ENCODE results near the gene ZPLD1. TPM values are rescaled to one million over a fixed set of nuclear protein-coding genes. Genes with fewer than 3 reads are reported as not detected.

The ZPLD1 gene
- total RNA-seq, 1 experiment from 2014 or later = not detected

DNA sequence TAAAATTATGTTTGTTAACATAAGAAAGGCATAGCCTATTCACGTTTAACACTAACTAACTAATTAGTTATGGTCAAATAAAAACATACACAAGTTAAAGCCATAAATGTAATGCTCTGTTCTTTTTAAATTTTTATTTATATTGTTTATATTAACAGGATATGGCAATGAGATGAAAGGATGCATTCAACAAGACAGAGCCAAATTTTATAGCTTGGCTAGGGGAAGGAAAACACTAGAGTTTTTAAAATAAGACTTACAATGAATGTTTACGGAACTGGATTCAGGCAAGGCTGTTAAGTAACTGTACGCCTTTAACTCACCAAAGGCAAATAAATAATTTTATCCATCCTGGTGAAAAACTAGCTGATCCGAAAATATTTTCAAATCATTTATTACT, 86.4 kb downstream of the ZPLD1 start:
- no peaks in the 10 kb centered on the region for H3K4me1 ChIP-seq (ENCODE audit: control insufficient read depth, insufficient read depth, low read length)
- TF ChIP-seq TCF7L2 (IDR thresholded peaks at IDR 0.05; ENCODE audit: low read depth, low read length) (no peak), POLR2AphosphoS5 (IDR thresholded peaks at IDR 0.05; ENCODE audit: low read depth, low read length) (no peak), SIN3A (IDR thresholded peaks at IDR 0.05; ENCODE audit: borderline replicate concordance, insufficient read depth, low read depth, low read length) (no peak)
- TF ChIP-seq, protein P1, sequence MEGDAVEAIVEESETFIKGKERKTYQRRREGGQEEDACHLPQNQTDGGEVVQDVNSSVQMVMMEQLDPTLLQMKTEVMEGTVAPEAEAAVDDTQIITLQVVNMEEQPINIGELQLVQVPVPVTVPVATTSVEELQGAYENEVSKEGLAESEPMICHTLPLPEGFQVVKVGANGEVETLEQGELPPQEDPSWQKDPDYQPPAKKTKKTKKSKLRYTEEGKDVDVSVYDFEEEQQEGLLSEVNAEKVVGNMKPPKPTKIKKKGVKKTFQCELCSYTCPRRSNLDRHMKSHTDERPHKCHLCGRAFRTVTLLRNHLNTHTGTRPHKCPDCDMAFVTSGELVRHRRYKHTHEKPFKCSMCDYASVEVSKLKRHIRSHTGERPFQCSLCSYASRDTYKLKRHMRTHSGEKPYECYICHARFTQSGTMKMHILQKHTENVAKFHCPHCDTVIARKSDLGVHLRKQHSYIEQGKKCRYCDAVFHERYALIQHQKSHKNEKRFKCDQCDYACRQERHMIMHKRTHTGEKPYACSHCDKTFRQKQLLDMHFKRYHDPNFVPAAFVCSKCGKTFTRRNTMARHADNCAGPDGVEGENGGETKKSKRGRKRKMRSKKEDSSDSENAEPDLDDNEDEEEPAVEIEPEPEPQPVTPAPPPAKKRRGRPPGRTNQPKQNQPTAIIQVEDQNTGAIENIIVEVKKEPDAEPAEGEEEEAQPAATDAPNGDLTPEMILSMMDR (IDR thresholded peaks at IDR 0.05) = no peak
- TF ChIP-seq, protein P2, sequence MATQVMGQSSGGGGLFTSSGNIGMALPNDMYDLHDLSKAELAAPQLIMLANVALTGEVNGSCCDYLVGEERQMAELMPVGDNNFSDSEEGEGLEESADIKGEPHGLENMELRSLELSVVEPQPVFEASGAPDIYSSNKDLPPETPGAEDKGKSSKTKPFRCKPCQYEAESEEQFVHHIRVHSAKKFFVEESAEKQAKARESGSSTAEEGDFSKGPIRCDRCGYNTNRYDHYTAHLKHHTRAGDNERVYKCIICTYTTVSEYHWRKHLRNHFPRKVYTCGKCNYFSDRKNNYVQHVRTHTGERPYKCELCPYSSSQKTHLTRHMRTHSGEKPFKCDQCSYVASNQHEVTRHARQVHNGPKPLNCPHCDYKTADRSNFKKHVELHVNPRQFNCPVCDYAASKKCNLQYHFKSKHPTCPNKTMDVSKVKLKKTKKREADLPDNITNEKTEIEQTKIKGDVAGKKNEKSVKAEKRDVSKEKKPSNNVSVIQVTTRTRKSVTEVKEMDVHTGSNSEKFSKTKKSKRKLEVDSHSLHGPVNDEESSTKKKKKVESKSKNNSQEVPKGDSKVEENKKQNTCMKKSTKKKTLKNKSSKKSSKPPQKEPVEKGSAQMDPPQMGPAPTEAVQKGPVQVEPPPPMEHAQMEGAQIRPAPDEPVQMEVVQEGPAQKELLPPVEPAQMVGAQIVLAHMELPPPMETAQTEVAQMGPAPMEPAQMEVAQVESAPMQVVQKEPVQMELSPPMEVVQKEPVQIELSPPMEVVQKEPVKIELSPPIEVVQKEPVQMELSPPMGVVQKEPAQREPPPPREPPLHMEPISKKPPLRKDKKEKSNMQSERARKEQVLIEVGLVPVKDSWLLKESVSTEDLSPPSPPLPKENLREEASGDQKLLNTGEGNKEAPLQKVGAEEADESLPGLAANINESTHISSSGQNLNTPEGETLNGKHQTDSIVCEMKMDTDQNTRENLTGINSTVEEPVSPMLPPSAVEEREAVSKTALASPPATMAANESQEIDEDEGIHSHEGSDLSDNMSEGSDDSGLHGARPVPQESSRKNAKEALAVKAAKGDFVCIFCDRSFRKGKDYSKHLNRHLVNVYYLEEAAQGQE (IDR thresholded peaks at IDR 0.05; ENCODE audit: insufficient read depth in 1 of 2, low read depth in 2 of 2, low read length in 1 of 2) = no peak
- H3K27ac ChIP-seq (ENCODE audit: low read length) = no peak overlapping the region
- H3K27me3 ChIP-seq (ENCODE audit: control insufficient read depth, insufficient read depth, low read length) = no peaks in the 10 kb centered on the region
- ATAC-seq (no peak), DNase-seq (ENCODE audit: low read depth, low spot score) (no peak)
- no peaks in the 10 kb centered on the region for H3K36me3 ChIP-seq (ENCODE audit: control insufficient read depth, insufficient read depth, low read length)
- ChIA-PET CTCF (no interaction called here), POLR2A (no interaction called here)
- no TSS peak for BruUV-seq (replicated peaks)
- in situ Hi-C loops (cut with HindIII; ENCODE audit: low pct_unique_long_range_greater_than_20kb, low sequenced_read_pairs) = no loop called here
- no peaks in the 10 kb centered on the region for H3K9me3 ChIP-seq (ENCODE audit: control insufficient read depth, insufficient read depth, low read depth, low read length)
- intact Hi-C loops (cut with micrococcal nuclease; ENCODE audit: unreplicated experiment) = no loop called here
- no peak overlapping the region for H3K4me3 ChIP-seq (ENCODE audit: low read depth in 2 of 2, low read length in 2 of 2)

DNA sequence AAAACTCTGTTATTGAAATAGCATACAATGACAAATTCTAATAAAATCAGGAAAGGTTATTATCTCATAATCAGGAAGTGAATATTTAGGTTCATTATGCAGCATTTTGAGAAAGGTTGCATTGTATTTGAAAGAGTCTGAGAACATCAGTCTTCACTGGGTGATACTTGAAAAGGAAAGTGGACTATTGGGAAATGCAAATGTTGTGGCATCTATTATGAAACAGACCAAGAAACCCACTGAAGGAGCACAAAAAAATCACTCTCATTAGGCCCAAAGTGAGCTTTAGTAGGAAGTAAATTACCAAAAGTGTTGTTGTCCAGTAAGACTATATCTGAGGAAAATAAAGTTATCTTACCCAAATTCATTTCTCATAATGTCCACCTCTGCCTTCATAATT, 90.8 kb downstream of the ZPLD1 start:
- Histone ChIP-seq H3K27me3 (ENCODE audit: control insufficient read depth, insufficient read depth, low read length) (no peaks in the 10 kb centered on the region), H3K36me3 (ENCODE audit: control insufficient read depth, insufficient read depth, low read length) (no peaks in the 10 kb centered on the region), H3K9me3 (ENCODE audit: control insufficient read depth, insufficient read depth, low read depth, low read length) (no peaks in the 10 kb centered on the region), H3K27ac (ENCODE audit: low read length) (no peak overlapping the region), H3K4me3 (ENCODE audit: low read depth in 2 of 2, low read length in 2 of 2) (no peak overlapping the region), H3K4me1 (ENCODE audit: control insufficient read depth, insufficient read depth, low read length) (no peaks in the 10 kb centered on the region)
- in situ Hi-C loops (cut with HindIII; ENCODE audit: low pct_unique_long_range_greater_than_20kb, low sequenced_read_pairs) = loop anchor here (25.0 kb wide), 2 partner anchors 288 to 713 kb away; no protein-coding TSS in a partner anchor
- no peak for DNase-seq (ENCODE audit: low read depth, low spot score)
- CTCF ChIA-PET = no interaction called here
- no peak for TF ChIP-seq POLR2AphosphoS5 (IDR thresholded peaks at IDR 0.05; ENCODE audit: low read depth, low read length)
- TF ChIP-seq, protein P2 (IDR thresholded peaks at IDR 0.05; ENCODE audit: insufficient read depth in 1 of 2, low read depth in 2 of 2, low read length in 1 of 2) = no peak
- TF ChIP-seq, protein P1 (IDR thresholded peaks at IDR 0.05) = no peak
- no peak for TF ChIP-seq SIN3A (IDR thresholded peaks at IDR 0.05; ENCODE audit: borderline replicate concordance, insufficient read depth, low read depth, low read length)
- TF ChIP-seq TCF7L2 (IDR thresholded peaks at IDR 0.05; ENCODE audit: low read depth, low read length) = no peak
- POLR2A ChIA-PET = no interaction called here
- intact Hi-C loops (cut with micrococcal nuclease; ENCODE audit: unreplicated experiment) = no loop called here
- no peak for ATAC-seq
- BruUV-seq (replicated peaks) = no TSS peak

Measured in Panc1 (cell line).